ENCODE measurements around the gene ENKUR. TPM values are rescaled to one million over a fixed set of nuclear protein-coding genes. Genes with fewer than 3 reads are reported as not detected.

Gene ENKUR
- total RNA-seq, 2 experiments from 2014 or later: not detected

GRCh38 chr10:24938076-24938475, 77.9 kb downstream of the ENKUR start:
- Mint-ChIP-seq H3K36me3 (ENCODE audit: low read depth) (no peaks in the 10 kb centered on the region), H3K9me3 (no peaks in the 10 kb centered on the region), H3K4me3 (no peak overlapping the region), H3K27ac (no peak overlapping the region), H3K4me1 (ENCODE audit: low read depth) (peaks cover 7% of the 10 kb centered on the region), H3K27me3 (no peaks in the 10 kb centered on the region)
- ChIA-PET POLR2A (no interaction called here), CTCF (no interaction called here)
- no peak for ATAC-seq
- TF ChIP-seq, protein P1, sequence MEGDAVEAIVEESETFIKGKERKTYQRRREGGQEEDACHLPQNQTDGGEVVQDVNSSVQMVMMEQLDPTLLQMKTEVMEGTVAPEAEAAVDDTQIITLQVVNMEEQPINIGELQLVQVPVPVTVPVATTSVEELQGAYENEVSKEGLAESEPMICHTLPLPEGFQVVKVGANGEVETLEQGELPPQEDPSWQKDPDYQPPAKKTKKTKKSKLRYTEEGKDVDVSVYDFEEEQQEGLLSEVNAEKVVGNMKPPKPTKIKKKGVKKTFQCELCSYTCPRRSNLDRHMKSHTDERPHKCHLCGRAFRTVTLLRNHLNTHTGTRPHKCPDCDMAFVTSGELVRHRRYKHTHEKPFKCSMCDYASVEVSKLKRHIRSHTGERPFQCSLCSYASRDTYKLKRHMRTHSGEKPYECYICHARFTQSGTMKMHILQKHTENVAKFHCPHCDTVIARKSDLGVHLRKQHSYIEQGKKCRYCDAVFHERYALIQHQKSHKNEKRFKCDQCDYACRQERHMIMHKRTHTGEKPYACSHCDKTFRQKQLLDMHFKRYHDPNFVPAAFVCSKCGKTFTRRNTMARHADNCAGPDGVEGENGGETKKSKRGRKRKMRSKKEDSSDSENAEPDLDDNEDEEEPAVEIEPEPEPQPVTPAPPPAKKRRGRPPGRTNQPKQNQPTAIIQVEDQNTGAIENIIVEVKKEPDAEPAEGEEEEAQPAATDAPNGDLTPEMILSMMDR (IDR thresholded peaks at IDR 0.05): no peak
- DNase-seq: no peak
- intact Hi-C loops (cut with micrococcal nuclease): no loop called here

- Mint-ChIP-seq H3K4me3 (no peak overlapping the region), H3K27me3 (no peaks in the 10 kb centered on the region), H3K9me3 (no peaks in the 10 kb centered on the region), H3K36me3 (ENCODE audit: low read depth) (no peaks in the 10 kb centered on the region), H3K27ac (no peak overlapping the region), H3K4me1 (ENCODE audit: low read depth) (peaks cover 7% of the 10 kb centered on the region)
- no peak for DNase-seq
- ChIA-PET CTCF (interaction anchor here (1.2 kb wide), 1 partner anchor 13 kb away, joined by 5 read pairs; no protein-coding TSS in a partner anchor), POLR2A (no interaction called here)
- TF ChIP-seq, protein P1 (IDR thresholded peaks at IDR 0.05): no peak
- intact Hi-C loops (cut with micrococcal nuclease): no loop called here
- ATAC-seq: no peak
Measured at GRCh38 chr10:24935504-24936292, 80.3 kb downstream of the ENKUR start.

Other genes with a start within 250 kb of the ENKUR start
- 1 to 10 TPM; 2.2 to 2.7 TPM for gene PRTFDC1, start 63.6 kb downstream of the ENKUR start, total RNA-seq
- 10 to 100 TPM in 1 of 2 experiments, 1 to 10 TPM in 1; 9.9 to 10.0 TPM for gene THNSL1, start 454 bp upstream of the ENKUR start, total RNA-seq
- gene GPR158, start 158.8 kb upstream of the ENKUR start, total RNA-seq: not detected

Data from activated CD8-positive, alpha-beta T cell treated with anti-CD3 and anti-CD28 coated beads for 36 hours (primary cell).